ENCODE data around the gene AMDHD2.

The AMDHD2 gene

GRCh38 chr16:2500430-2500917 lies 19.7 kb upstream of the AMDHD2 start:
- no peak for DNase-seq

- peak; percentile 80 for DNase-seq
These were observed 19.0 kb upstream of the AMDHD2 start for GRCh38 chr16:2500918-2501750.

GRCh38 chr16:2501946-2502895 lies 17.9 kb upstream of the AMDHD2 start:
- DNase-seq, result no peak

- no peak for DNase-seq
These were observed 14.5 kb upstream of the AMDHD2 start for GRCh38 chr16:2505695-2506094.

- DNase-seq, result no peak
These were observed 13.0 kb upstream of the AMDHD2 start for GRCh38 chr16:2507052-2507659.

DNA sequence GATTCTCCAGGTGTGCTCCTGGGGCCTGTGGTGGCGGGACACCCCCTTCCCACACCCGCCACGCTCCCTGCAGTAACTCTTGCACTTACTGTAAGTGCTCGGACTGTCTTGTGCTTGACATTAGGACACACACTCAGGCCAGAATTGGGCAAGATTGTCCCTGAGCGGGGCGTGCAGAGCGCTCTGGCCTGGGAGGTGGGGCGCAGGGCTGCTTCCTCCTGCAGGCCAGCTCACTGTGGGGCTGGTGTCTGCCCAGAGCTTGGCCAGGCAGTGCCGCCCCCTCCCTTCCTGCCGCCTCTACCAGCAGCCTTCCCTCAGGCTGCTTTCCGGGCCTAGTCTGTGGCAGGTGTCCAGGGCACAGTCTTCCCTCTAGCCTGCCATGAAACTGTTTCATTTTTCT lies 12.5 kb upstream of the AMDHD2 start:
- DNase-seq, result no peak

- no peak for DNase-seq
These were observed 11.3 kb upstream of the AMDHD2 start for GRCh38 chr16:2508722-2509400.

GRCh38 chr16:2511128-2511800 lies 8.9 kb upstream of the AMDHD2 start:
- DNase-seq, result no peak

GRCh38 chr16:2511996-2512734 lies 8.0 kb upstream of the AMDHD2 start:
- DNase-seq, result no peak

DNA sequence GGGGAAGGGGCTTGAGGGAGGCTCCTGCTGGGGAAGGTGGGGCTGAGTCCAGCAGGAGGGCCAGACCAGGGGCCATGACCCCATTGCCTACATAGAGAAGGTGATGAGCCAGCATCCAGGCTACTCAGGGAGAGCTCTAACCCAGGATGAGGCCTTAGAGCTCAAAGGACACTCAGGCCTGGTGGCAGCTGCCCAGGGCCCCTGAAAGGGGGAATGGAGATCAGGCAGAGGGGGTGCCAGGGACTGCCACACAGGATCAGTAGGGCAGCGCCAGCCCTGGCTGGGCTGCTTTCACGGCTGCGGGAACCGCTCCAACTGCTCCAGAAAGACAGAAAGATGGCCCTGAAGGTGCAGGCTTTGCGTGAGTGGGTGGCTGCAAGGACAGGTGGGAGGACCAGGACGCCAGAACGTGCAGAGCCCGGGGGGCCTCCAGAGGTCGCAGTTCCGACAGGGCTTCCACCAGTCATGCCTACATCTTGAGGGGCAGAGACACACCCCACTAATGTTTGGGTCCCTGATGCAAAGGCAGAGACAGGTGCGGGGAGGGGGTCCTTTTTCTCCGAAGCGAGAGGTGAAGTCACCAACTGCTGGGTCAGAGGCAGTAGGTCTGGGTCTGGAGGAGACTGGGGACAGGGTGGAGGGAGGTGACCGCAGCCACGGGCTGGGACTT lies 7.3 kb upstream of the AMDHD2 start:
- no peak for DNase-seq

DNA sequence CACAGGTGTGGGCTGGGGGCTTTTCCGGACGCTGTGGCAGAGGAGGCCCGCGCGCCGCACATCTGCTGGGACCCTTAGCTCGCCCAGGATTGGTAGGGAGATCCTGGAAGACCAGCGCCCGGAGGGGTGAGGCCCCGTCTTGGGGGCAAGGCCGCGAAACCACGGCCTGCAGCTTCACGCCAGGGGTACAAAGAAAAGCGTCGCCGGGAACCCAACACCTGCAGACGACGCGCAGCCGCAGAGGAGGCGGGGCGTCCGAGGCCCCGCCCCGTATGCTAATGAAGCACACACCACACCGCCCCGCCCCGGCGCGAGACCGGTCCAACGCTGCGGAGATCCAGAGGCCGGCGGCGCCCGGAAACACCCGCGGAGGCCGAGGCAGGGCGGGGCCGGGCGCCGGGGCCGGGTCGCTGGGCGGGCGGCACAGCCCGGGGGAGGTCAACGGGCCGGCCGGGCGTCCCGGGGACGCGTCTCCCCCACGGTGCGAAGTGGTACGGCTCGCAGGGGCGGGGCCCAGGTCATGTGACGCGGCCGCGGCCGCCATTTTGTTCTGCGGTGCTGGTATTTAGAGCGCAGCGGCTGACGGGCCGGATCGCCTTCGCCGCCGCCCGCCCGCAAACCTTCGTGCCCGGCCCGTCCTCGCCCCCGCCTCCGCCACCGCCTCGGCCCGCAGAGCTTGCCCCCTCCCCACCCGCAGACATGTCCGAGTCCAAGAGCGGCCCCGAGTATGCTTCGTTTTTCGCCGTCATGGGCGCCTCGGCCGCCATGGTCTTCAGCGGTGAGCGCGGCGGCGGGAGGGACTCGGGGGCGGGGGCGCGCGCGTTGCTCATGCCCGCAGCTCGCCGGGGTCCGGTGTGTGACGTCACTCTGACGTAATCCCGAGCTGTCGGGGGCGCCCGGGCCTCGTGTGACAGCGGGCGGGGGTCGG lies 6.5 kb upstream of the AMDHD2 start, which contains the start of gene ATP6V0C:
ATP6V0C (plus strand) TSS at position 548 of the 928 bp plus-strand sequence; CDS start at position 700, 152 bp downstream.
- DNase-seq, result peak; percentile 94

DNA sequence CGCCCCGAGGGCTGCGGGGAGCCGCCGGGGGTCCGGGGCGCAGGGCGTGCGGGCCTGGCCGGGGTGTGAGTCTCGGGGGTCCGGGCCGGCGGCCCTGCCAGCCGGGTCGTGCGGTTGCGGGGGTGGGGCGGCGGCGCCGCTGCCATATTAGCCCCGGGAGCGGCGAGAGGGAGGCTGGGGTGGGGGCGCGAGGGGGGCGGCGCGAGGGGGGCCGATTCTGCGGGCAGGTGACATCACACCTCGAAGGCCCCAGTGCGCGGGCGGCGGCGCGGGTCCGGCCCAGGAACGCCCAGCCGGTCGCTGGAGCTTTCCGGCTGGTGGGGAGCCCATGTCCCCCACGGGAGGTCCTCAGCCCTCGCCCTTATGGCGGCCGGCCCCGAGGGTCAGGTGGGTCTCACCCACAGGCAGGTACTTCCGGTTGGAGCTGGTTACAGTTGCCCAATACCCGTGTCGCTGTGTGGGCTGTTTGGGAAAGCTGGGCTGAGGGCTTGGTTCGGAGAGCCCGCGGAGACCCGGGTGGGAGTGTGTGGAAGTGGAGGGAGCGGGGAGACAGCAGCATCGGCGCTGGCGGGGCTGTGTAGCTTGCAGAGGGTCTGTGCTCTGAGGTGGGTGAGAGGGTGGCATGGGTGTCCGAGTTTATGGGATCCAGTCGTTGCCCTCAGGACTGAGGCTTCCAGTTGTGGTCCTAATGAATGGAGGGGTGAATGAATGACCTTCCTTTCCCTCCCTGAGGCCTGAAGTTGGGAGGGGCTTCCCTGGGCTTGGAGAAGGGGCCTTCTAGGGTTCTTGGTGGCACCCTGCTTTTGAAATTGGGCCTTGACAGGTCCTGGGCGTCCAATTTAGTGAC lies 5.6 kb upstream of the AMDHD2 start:
- peak; percentile 48 for DNase-seq

GRCh38 chr16:2515180-2515851 lies 4.9 kb upstream of the AMDHD2 start:
- no peak for DNase-seq

DNA sequence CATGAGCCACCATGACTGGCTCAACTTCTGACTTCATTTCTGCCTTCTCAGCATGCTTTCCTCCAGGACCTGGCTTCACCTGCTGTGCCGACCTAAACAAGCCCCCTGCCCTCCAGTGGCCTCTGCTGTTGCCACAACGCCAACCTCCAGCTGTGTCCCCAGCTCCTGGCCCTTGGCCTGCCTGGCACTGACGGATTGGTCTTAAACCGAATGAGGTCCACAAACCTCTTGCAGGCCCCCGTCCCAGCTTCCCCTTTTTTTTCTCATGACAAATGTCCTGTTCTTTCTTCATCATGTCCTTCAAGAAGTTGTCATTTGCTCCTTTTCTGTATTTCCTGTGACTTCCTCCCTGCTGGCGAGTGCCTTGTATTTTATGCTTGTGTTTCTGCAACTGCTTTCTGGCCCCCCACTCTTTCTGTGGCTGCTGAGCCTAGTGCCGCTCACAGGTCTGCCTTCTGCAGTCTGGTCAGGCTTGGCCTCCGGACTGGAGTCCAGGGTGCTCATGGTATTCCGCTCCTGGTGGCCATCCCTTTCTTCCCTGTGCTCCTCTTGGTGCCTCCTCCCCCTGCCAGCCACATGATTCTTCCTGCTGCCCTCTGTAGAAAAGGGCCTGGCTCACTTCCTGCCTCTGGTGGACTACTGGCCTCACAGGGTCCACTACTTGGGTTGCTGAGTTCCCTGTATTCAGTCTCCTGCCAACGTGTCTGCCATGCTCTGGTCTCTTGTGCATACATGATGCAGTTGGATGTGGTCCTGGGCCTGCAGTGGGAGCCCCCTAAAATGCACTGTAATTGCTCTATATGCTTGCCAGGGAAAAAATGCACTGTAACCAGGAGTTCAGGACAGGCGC lies 3.6 kb upstream of the AMDHD2 start:
- no peak for DNase-seq

DNA sequence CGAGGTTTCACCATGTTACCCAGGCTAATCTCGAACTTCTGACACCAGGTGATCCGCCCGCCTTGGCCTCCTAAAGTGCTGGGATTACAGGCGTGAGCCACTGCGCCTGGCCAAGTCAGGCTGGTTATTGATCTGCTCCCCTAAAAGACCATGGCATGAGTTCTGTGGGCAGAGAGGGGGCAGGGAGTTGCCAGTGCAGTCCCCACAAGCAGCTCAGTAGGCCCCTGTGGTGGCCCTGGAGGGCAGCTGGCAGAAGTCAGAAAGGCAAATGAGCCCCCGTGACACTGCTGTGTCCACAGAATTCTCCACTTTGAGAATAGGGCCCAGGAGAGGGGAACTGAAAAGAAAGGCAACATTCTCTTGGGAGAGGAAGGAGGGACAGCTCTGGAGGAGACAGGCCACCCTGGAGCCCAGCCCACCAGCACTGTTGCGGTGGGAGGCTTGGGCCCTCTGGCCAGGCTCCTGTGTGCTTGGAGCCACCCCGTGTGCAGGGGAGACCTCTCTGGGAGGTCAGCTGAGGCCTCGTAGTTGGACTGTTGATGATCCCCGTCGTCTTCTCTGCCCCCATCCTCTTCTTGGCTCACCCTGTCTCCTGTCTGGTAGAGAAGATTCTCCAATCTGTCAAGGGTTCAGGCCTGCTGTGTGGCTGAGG lies 2.1 kb upstream of the AMDHD2 start:
- no peak for DNase-seq
